ENCODE data around the gene FAM120B.

Gene FAM120B

GRCh38 chr6:170279977-170280688 lies 26.4 kb upstream of the FAM120B start:
- ATAC-seq = peak; percentile 80
- no peaks in the 10 kb centered on the region for H3K36me3 Mint-ChIP-seq
- H3K4me3 Mint-ChIP-seq = peak overlapping the region; percentile 71
- H3K4me1 Mint-ChIP-seq = peaks cover 5% of the 10 kb centered on the region
- H3K9me3 Mint-ChIP-seq = no peaks in the 10 kb centered on the region
- H3K27me3 Mint-ChIP-seq = peaks cover 12% of the 10 kb centered on the region
- H3K27ac Mint-ChIP-seq = peak overlapping the region; percentile 64

GRCh38 chr6:170280689-170281045 lies 25.9 kb upstream of the FAM120B start:
- peaks cover 17% of the 10 kb centered on the region for H3K27me3 Mint-ChIP-seq
- peak overlapping the region; percentile 64 for H3K27ac Mint-ChIP-seq
- peaks cover 5% of the 10 kb centered on the region for H3K4me1 Mint-ChIP-seq
- peak overlapping the region; percentile 71 for H3K4me3 Mint-ChIP-seq
- H3K9me3 Mint-ChIP-seq = no peaks in the 10 kb centered on the region
- peak; percentile 54 for ATAC-seq
- H3K36me3 Mint-ChIP-seq = no peaks in the 10 kb centered on the region

GRCh38 chr6:170281331-170282292 lies 24.9 kb upstream of the FAM120B start:
- H3K36me3 Mint-ChIP-seq = no peaks in the 10 kb centered on the region
- no peak for ATAC-seq
- no peak overlapping the region for H3K27ac Mint-ChIP-seq
- H3K4me3 Mint-ChIP-seq = no peak overlapping the region
- H3K4me1 Mint-ChIP-seq = peaks cover 5% of the 10 kb centered on the region
- peaks cover 23% of the 10 kb centered on the region for H3K27me3 Mint-ChIP-seq
- no peaks in the 10 kb centered on the region for H3K9me3 Mint-ChIP-seq

- H3K4me1 Mint-ChIP-seq = peaks cover 5% of the 10 kb centered on the region
- no peaks in the 10 kb centered on the region for H3K9me3 Mint-ChIP-seq
- H3K4me3 Mint-ChIP-seq = no peak overlapping the region
- H3K36me3 Mint-ChIP-seq = no peaks in the 10 kb centered on the region
- no peak overlapping the region for H3K27ac Mint-ChIP-seq
- H3K27me3 Mint-ChIP-seq = peaks cover 34% of the 10 kb centered on the region
- ATAC-seq = no peak
Measured at GRCh38 chr6:170282512-170283158, 23.9 kb upstream of the FAM120B start.

GRCh38 chr6:170283212-170284081 lies 23.1 kb upstream of the FAM120B start:
- ATAC-seq = no peak
- peaks cover 42% of the 10 kb centered on the region for H3K27me3 Mint-ChIP-seq
- H3K4me1 Mint-ChIP-seq = peaks cover 10% of the 10 kb centered on the region
- H3K4me3 Mint-ChIP-seq = no peak overlapping the region
- no peak overlapping the region for H3K27ac Mint-ChIP-seq
- H3K36me3 Mint-ChIP-seq = no peaks in the 10 kb centered on the region
- H3K9me3 Mint-ChIP-seq = no peaks in the 10 kb centered on the region

- peaks cover 17% of the 10 kb centered on the region for H3K4me1 Mint-ChIP-seq
- H3K36me3 Mint-ChIP-seq = no peaks in the 10 kb centered on the region
- no peak overlapping the region for H3K27ac Mint-ChIP-seq
Measured at GRCh38 chr6:170284126-170284773, 22.3 kb upstream of the FAM120B start.

GRCh38 chr6:170284866-170285469 lies 21.6 kb upstream of the FAM120B start:
- Mint-ChIP-seq H3K36me3 (no peaks in the 10 kb centered on the region), H3K4me1 (peaks cover 16% of the 10 kb centered on the region), H3K4me3 (no peak overlapping the region), H3K27me3 (peaks cover 50% of the 10 kb centered on the region), H3K9me3 (no peaks in the 10 kb centered on the region), H3K27ac (no peak overlapping the region)
- no peak for ATAC-seq

More at GRCh38 chr6:170284126-170284773, 22.3 kb upstream of the FAM120B start:
- H3K4me3 Mint-ChIP-seq = no peak overlapping the region
- H3K9me3 Mint-ChIP-seq = no peaks in the 10 kb centered on the region
- H3K27me3 Mint-ChIP-seq = peaks cover 50% of the 10 kb centered on the region
- ATAC-seq = no peak

- Mint-ChIP-seq H3K9me3 (no peaks in the 10 kb centered on the region), H3K36me3 (no peaks in the 10 kb centered on the region), H3K27ac (no peak overlapping the region), H3K27me3 (peaks cover 51% of the 10 kb centered on the region), H3K4me1 (peaks cover 19% of the 10 kb centered on the region), H3K4me3 (no peak overlapping the region)
- no peak for ATAC-seq
Measured at GRCh38 chr6:170285482-170285881, 21.1 kb upstream of the FAM120B start.

GRCh38 chr6:170286246-170286933 lies 20.2 kb upstream of the FAM120B start:
- Mint-ChIP-seq H3K27ac (no peak overlapping the region), H3K4me1 (peaks cover 21% of the 10 kb centered on the region), H3K4me3 (no peak overlapping the region), H3K27me3 (peaks cover 51% of the 10 kb centered on the region), H3K36me3 (no peaks in the 10 kb centered on the region), H3K9me3 (no peaks in the 10 kb centered on the region)
- no peak for ATAC-seq

- Mint-ChIP-seq H3K4me3 (no peak overlapping the region), H3K27me3 (peaks cover 57% of the 10 kb centered on the region), H3K9me3 (no peaks in the 10 kb centered on the region), H3K27ac (no peak overlapping the region), H3K4me1 (peaks cover 25% of the 10 kb centered on the region), H3K36me3 (no peaks in the 10 kb centered on the region)
- ATAC-seq = no peak
Measured at GRCh38 chr6:170286934-170287265, 19.7 kb upstream of the FAM120B start.

GRCh38 chr6:170287371-170287876 lies 19.1 kb upstream of the FAM120B start:
- peaks cover 62% of the 10 kb centered on the region for H3K27me3 Mint-ChIP-seq
- H3K9me3 Mint-ChIP-seq = no peaks in the 10 kb centered on the region
- no peaks in the 10 kb centered on the region for H3K36me3 Mint-ChIP-seq
- peaks cover 30% of the 10 kb centered on the region for H3K4me1 Mint-ChIP-seq
- H3K4me3 Mint-ChIP-seq = no peak overlapping the region
- ATAC-seq = no peak
- no peak overlapping the region for H3K27ac Mint-ChIP-seq

- no peak overlapping the region for H3K27ac Mint-ChIP-seq
- H3K9me3 Mint-ChIP-seq = no peaks in the 10 kb centered on the region
- H3K36me3 Mint-ChIP-seq = no peaks in the 10 kb centered on the region
- H3K4me1 Mint-ChIP-seq = peaks cover 38% of the 10 kb centered on the region
- peaks cover 69% of the 10 kb centered on the region for H3K27me3 Mint-ChIP-seq
- peak overlapping the region; percentile 68 for H3K4me3 Mint-ChIP-seq
- no peak for ATAC-seq
Measured at GRCh38 chr6:170288091-170288631, 18.4 kb upstream of the FAM120B start.

- Mint-ChIP-seq H3K27me3 (peaks cover 76% of the 10 kb centered on the region), H3K27ac (peak overlapping the region; percentile 52)
Measured at GRCh38 chr6:170288852-170289179, 17.7 kb upstream of the FAM120B start.

More at GRCh38 chr6:170288852-170289179, 17.7 kb upstream of the FAM120B start:
- H3K36me3 Mint-ChIP-seq = no peaks in the 10 kb centered on the region
- H3K4me1 Mint-ChIP-seq = peaks cover 44% of the 10 kb centered on the region
- no peak for ATAC-seq
- no peaks in the 10 kb centered on the region for H3K9me3 Mint-ChIP-seq
- peak overlapping the region; percentile 68 for H3K4me3 Mint-ChIP-seq

Measured in stimulated activated memory B cell treated with anti-CD40 and anti-IgM and Interleukin-4, amounts not matched to agents 10 μg/mL and 1 μg/mL and 100 μg/mL, for 72 hours (primary cell).